ENCODE results near the gene TMEM255A. TPM values are rescaled to one million over a fixed set of nuclear protein-coding genes. Genes with fewer than 3 reads are reported as not detected.

Gene TMEM255A
- total and polyA plus RNA-seq, 2 of the 13 experiments (the other 11 are each of a cell fraction or from before 2014, with no cell fraction given) = 0.13 to 0.40 TPM

GRCh38 chrX:120308959-120309872 lies 2.0 kb downstream of the TMEM255A start:
- DNase-seq (ENCODE audit: low spot score) (peak; percentile 57), ATAC-seq (peak; percentile 94), FAIRE-seq (peak; percentile 97)
- no peak overlapping the region for H3K9ac ChIP-seq (ENCODE audit: insufficient read depth, low read depth, low read length)
- no peaks in the 10 kb centered on the region for H3K79me2 ChIP-seq (ENCODE audit: insufficient read depth, low read length)
- H2AFZ ChIP-seq (ENCODE audit: low read length) = no peak overlapping the region
- peak overlapping the region in 2 of 3 experiments; percentile 34 to 48; a peak in 2 of 6 replicates for H3K4me3 ChIP-seq (replicated peaks in 1 of 3; ENCODE audit: insufficient read depth in 1 of 3, low read depth in 2 of 3, low read length in 3 of 3)
- intact Hi-C loops (cut with micrococcal nuclease; ENCODE audit: unreplicated experiment) = no loop called here
- no peaks in the 10 kb centered on the region for H3K36me3 ChIP-seq (replicated peaks in 1 of 2; ENCODE audit: control insufficient read depth in 1 of 2, insufficient read depth in 2 of 2, low read length in 2 of 2)
- H4K20me1 ChIP-seq (ENCODE audit: insufficient read depth, low read length) = no peaks in the 10 kb centered on the region
- peak overlapping the region; percentile 70 for H3K4me2 ChIP-seq (ENCODE audit: low read depth, low read length)
- no peaks in the 10 kb centered on the region for H3K9me3 ChIP-seq (ENCODE audit: low read length)
- H3K27me3 ChIP-seq (ENCODE audit: control insufficient read depth in 1 of 2, insufficient read depth in 2 of 2, low read length in 2 of 2) = peaks cover 1 to 16% of the 10 kb centered on the region in 2 experiments; a peak in 1 of 5 replicates
- 0% methylated on average over 10 of the region's 52 CpGs for WGBS (ENCODE audit: low lambda C conversion rate)
- no TSS peak for BruUV-seq (replicated peaks)
- no peak overlapping the region for H3K27ac ChIP-seq (ENCODE audit: extremely low read length, insufficient read depth, low read length)
- POLR2A ChIA-PET = no interaction called here
- CTCF ChIA-PET (ENCODE audit: low intra/inter-chr PET ratio, low total read pairs) = no interaction called here
- H3K4me1 ChIP-seq (ENCODE audit: insufficient read depth, low read length) = peaks cover 15% of the 10 kb centered on the region; the same call in 1 of the 2 replicates
- in situ Hi-C loops (cut with HindIII; ENCODE audit: extremely low pct_ligation_motif_present, low pct_unique_long_range_greater_than_20kb) = no loop called here
- TF ChIP-seq, protein P1, sequence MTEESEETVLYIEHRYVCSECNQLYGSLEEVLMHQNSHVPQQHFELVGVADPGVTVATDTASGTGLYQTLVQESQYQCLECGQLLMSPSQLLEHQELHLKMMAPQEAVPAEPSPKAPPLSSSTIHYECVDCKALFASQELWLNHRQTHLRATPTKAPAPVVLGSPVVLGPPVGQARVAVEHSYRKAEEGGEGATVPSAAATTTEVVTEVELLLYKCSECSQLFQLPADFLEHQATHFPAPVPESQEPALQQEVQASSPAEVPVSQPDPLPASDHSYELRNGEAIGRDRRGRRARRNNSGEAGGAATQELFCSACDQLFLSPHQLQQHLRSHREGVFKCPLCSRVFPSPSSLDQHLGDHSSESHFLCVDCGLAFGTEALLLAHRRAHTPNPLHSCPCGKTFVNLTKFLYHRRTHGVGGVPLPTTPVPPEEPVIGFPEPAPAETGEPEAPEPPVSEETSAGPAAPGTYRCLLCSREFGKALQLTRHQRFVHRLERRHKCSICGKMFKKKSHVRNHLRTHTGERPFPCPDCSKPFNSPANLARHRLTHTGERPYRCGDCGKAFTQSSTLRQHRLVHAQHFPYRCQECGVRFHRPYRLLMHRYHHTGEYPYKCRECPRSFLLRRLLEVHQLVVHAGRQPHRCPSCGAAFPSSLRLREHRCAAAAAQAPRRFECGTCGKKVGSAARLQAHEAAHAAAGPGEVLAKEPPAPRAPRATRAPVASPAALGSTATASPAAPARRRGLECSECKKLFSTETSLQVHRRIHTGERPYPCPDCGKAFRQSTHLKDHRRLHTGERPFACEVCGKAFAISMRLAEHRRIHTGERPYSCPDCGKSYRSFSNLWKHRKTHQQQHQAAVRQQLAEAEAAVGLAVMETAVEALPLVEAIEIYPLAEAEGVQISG (CRISPR knock-in tag; IDR thresholded peaks at IDR 0.05) = peak; percentile 64
- TF ChIP-seq GABPA (IDR thresholded peaks at IDR 0.05; ENCODE audit: low read depth, low read length) (no peak), GABPA (CRISPR knock-in tag; IDR thresholded peaks at IDR 0.05; ENCODE audit: low read depth) (peak; percentile 25; the same call in 1 of the 2 replicates), ZNF710 (CRISPR knock-in tag; IDR thresholded peaks at IDR 0.05; ENCODE audit: borderline replicate concordance) (peak; percentile 89; the same call in 1 of the 2 replicates), HDAC2 (CRISPR knock-in tag; IDR thresholded peaks at IDR 0.05) (0 out of 2 replicates have a peak, but pooled peaks have one; percentile 21), ZNF432 (CRISPR knock-in tag; IDR thresholded peaks at IDR 0.05; ENCODE audit: borderline replicate concordance) (no peak), U2AF2 (IDR thresholded peaks at IDR 0.05; ENCODE audit: low read depth, low read length) (no peak), RBM22 (optimal IDR thresholded peaks at IDR 0.05; ENCODE audit: low read length) (no peak), ZNF589 (CRISPR knock-in tag; conservative IDR thresholded peaks at IDR 0.05) (0 out of 2 replicates have a peak, but pooled peaks have one; percentile 29), SALL1 (CRISPR knock-in tag; IDR thresholded peaks at IDR 0.05) (peak; percentile 71), PCBP1 (IDR thresholded peaks at IDR 0.05; ENCODE audit: borderline replicate concordance, low read depth, low read length) (peak; percentile 75; the same call in 1 of the 2 replicates), HOXA5 (CRISPR knock-in tag; IDR thresholded peaks at IDR 0.05) (no peak)
- TF ChIP-seq, protein P2, sequence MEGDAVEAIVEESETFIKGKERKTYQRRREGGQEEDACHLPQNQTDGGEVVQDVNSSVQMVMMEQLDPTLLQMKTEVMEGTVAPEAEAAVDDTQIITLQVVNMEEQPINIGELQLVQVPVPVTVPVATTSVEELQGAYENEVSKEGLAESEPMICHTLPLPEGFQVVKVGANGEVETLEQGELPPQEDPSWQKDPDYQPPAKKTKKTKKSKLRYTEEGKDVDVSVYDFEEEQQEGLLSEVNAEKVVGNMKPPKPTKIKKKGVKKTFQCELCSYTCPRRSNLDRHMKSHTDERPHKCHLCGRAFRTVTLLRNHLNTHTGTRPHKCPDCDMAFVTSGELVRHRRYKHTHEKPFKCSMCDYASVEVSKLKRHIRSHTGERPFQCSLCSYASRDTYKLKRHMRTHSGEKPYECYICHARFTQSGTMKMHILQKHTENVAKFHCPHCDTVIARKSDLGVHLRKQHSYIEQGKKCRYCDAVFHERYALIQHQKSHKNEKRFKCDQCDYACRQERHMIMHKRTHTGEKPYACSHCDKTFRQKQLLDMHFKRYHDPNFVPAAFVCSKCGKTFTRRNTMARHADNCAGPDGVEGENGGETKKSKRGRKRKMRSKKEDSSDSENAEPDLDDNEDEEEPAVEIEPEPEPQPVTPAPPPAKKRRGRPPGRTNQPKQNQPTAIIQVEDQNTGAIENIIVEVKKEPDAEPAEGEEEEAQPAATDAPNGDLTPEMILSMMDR (CRISPR knock-in tag; IDR thresholded peaks at IDR 0.05) = peak; percentile 77
- TF ChIP-seq, protein P3, sequence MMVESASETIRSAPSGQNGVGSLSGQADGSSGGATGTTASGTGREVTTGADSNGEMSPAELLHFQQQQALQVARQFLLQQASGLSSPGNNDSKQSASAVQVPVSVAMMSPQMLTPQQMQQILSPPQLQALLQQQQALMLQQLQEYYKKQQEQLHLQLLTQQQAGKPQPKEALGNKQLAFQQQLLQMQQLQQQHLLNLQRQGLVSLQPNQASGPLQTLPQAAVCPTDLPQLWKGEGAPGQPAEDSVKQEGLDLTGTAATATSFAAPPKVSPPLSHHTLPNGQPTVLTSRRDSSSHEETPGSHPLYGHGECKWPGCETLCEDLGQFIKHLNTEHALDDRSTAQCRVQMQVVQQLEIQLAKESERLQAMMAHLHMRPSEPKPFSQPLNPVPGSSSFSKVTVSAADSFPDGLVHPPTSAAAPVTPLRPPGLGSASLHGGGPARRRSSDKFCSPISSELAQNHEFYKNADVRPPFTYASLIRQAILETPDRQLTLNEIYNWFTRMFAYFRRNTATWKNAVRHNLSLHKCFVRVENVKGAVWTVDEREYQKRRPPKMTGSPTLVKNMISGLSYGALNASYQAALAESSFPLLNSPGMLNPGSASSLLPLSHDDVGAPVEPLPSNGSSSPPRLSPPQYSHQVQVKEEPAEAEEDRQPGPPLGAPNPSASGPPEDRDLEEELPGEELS (CRISPR knock-in tag; IDR thresholded peaks at IDR 0.05) = peak; percentile 36; the same call in 1 of the 2 replicates
